Body of pancreas (tissue), 4 donors: Measurements from ENCODE around the gene ZNF266.

Experiments used
- CTCF ChIP-seq, 7 experiments: fragments of 450-650 bp in 4 of 7; fragments of 200-600 bp in 3 of 7; sonication (generic) in 3 of 7; IDR thresholded peaks; one replicate each; pipeline ENCODE4 v1.5.1; 2016 to 2019; ENCODE audit warnings: antibody characterized with exemption in 7 of 7
- POLR2A ChIP-seq, 3 donors: fragments of 450-650 bp; IDR thresholded peaks; one replicate each; pipeline ENCODE4 v1.6.1; 2016; ENCODE audit warnings: antibody characterized with exemption in 3 of 3, mild to moderate bottlenecking in 2 of 3

- TF ChIP-seq CTCF (IDR thresholded peaks at IDR 0.05) (no peak), POLR2A (IDR thresholded peaks at IDR 0.05) (no peak)
Measured at GRCh38 chr19:9485140-9485539, 49.8 kb upstream of the ZNF266 start.
